ENCODE measurements around the gene MROH2A.

The MROH2A gene

DNA sequence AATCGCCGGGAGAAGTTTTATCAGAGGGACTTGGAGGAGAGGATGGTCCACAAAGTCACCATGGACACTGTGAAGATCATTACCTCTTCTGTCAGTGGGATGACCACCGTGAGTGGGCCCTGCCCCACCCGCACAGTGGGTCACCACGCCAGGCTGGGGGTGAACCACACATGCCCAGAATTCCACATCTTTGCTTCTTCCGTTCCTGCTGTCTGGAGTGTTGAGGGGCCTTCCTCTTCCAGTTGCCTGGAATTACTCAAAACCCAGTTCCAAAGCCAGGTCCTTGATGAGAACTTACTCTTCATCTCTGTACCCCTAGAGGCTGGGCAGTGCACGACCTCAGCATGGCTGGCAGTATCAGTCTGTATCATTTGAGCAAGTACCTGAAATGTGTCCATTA, 22.1 kb downstream of the MROH2A start:
- Histone ChIP-seq H3K4me1 (ENCODE audit: control insufficient read depth, insufficient read depth, low read length) (no peaks in the 10 kb centered on the region), H3K36me3 (ENCODE audit: control insufficient read depth in 2 of 2, insufficient read depth in 1 of 2, low read length in 2 of 2) (no peaks in the 10 kb centered on the region), H3K9me3 (ENCODE audit: control insufficient read depth, insufficient read depth, low read depth, low read length) (no peaks in the 10 kb centered on the region), H3K4me3 (ENCODE audit: low read depth, low read length) (no peak overlapping the region), H3K27ac (ENCODE audit: extremely low read depth, low read depth, low read length) (no peak overlapping the region)
- ChIA-PET POLR2A (no interaction called here), CTCF (no interaction called here)
- TF ChIP-seq ZNF311 (tag by site-specific recombination; IDR thresholded peaks at IDR 0.05; ENCODE audit: borderline replicate concordance) = no peak
- TF ChIP-seq ZNF274 (IDR thresholded peaks at IDR 0.05; ENCODE audit: low read length) = no peak
- TF ChIP-seq ZNF274 (tag by site-specific recombination; IDR thresholded peaks at IDR 0.05; ENCODE audit: borderline replicate concordance) = no peak
- no peak for TF ChIP-seq KLF9 (tag by site-specific recombination; IDR thresholded peaks at IDR 0.05; ENCODE audit: low read depth)
- no peak for TF ChIP-seq ZSCAN30 (tag by site-specific recombination; IDR thresholded peaks at IDR 0.05)
- TF ChIP-seq ZNF121 (tag by site-specific recombination; IDR thresholded peaks at IDR 0.05) = no peak

DNA sequence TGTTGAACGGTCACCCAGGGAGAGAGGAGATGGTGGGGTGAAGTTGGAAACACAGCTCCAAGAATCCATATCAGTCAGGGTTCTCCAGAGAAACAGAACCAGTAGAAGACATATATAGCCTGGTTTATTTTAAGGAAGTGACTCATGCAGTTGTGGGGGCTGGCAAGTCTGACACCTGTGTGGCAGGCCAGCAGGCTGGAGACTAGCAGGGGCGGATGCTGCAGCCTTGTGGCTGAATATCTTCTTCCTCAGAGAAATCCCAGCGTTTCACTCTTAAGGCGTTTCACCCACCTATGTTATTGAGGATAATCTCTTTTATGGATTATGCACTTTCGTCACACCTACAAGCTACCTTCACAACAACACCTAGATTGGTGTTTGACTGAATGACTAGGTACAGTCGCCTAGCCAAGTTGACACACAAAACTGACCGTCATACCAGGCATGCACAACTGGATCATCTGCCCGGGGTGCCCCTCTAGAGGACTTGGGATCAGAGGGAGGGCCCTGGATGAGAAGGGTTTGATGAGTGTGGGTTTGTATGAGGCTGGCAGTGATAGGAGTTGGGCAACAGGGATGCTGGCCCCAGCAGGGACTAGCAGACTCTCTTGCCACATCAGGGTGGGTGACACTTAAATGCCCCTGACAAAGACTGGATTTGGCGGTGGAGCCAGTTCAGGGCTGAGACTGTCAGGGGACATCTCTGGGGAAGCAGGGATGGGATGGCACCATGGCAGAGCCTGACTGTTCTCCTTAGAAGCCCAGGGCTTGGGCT, 23.4 kb downstream of the MROH2A start:
- no peak overlapping the region for H3K4me3 ChIP-seq (ENCODE audit: low read depth, low read length)
- no peaks in the 10 kb centered on the region for H3K36me3 ChIP-seq (ENCODE audit: control insufficient read depth in 2 of 2, insufficient read depth in 1 of 2, low read length in 2 of 2)
- no peak overlapping the region for H3K27ac ChIP-seq (ENCODE audit: extremely low read depth, low read depth, low read length)
- ChIA-PET POLR2A (no interaction called here), CTCF (no interaction called here)
- H3K9me3 ChIP-seq (ENCODE audit: control insufficient read depth, insufficient read depth, low read depth, low read length) = no peaks in the 10 kb centered on the region
- no peaks in the 10 kb centered on the region for H3K4me1 ChIP-seq (ENCODE audit: control insufficient read depth, insufficient read depth, low read length)
- TF ChIP-seq ZNF555 (tag by site-specific recombination; conservative IDR thresholded peaks at IDR 0.05) (no peak), ZNF140 (tag by site-specific recombination; IDR thresholded peaks at IDR 0.05) (no peak), ZNF548 (tag by site-specific recombination; IDR thresholded peaks at IDR 0.05) (no peak), YY1 (tag by site-specific recombination; IDR thresholded peaks at IDR 0.05) (no peak), ZNF449 (tag by site-specific recombination; IDR thresholded peaks at IDR 0.05) (no peak), SP7 (tag by site-specific recombination; IDR thresholded peaks at IDR 0.05) (no peak)

GRCh38 chr2:233802132-233802815, 24.1 kb downstream of the MROH2A start:
- no peaks in the 10 kb centered on the region for H3K36me3 ChIP-seq (ENCODE audit: control insufficient read depth in 2 of 2, insufficient read depth in 1 of 2, low read length in 2 of 2)
- ChIA-PET POLR2A (no interaction called here), CTCF (no interaction called here)
- H3K4me3 ChIP-seq (ENCODE audit: low read depth, low read length) = no peak overlapping the region
- no peaks in the 10 kb centered on the region for H3K9me3 ChIP-seq (ENCODE audit: control insufficient read depth, insufficient read depth, low read depth, low read length)
- H3K27ac ChIP-seq (ENCODE audit: extremely low read depth, low read depth, low read length) = no peak overlapping the region
- H3K4me1 ChIP-seq (ENCODE audit: control insufficient read depth, insufficient read depth, low read length) = no peaks in the 10 kb centered on the region
- TF ChIP-seq ZNF416 (tag by site-specific recombination; IDR thresholded peaks at IDR 0.05) (no peak), SALL2 (tag by site-specific recombination; IDR thresholded peaks at IDR 0.05; ENCODE audit: borderline replicate concordance) (no peak)
- TF ChIP-seq, protein P1, sequence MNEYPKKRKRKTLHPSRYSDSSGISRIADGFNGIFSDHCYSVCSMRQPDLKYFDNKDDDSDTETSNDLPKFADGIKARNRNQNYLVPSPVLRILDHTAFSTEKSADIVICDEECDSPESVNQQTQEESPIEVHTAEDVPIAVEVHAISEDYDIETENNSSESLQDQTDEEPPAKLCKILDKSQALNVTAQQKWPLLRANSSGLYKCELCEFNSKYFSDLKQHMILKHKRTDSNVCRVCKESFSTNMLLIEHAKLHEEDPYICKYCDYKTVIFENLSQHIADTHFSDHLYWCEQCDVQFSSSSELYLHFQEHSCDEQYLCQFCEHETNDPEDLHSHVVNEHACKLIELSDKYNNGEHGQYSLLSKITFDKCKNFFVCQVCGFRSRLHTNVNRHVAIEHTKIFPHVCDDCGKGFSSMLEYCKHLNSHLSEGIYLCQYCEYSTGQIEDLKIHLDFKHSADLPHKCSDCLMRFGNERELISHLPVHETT (tag by site-specific recombination; IDR thresholded peaks at IDR 0.05) = no peak

Data from HEK293 (cell line).